Activated CD8-positive, alpha-beta memory T cell treated with anti-CD3 and anti-CD28 coated beads for 1 hour (primary cell): ENCODE data around the gene TMEM143.
"Not testable (repeated sequence)": the region's sequence is repeated elsewhere in the genome, so short reads cannot be mapped to it uniquely, and the experiment has no call there.

Experiments
- DNase-seq, 2 donors: peaks; one replicate each; pipeline ENCODE4 v3.0.0-alpha.2; 2020; ENCODE audit warnings: low read depth in 1 of 2; ENCODE audit errors: extremely low read depth in 1 of 2

TMEM143 gene

GRCh38 chr19:48391100-48392005 lies 27.6 kb upstream of the TMEM143 start, which contains the start of gene KDELR1:
Gene KDELR1 (minus strand): TSS chr19:48391551. CDS start chr19:48391358, 193 bp downstream.
- DNase-seq: peak in 1 of 2 donors; percentile 66

- DNase-seq: peak in 1 of 2 donors; percentile 54
Observed at GRCh38 chr19:48390188-48391099, 26.7 kb upstream of the TMEM143 start.

- no peak for DNase-seq
Observed at GRCh38 chr19:48386981-48387380, 23.2 kb upstream of the TMEM143 start.

GRCh38 chr19:48385461-48386087 lies 21.8 kb upstream of the TMEM143 start:
- no peak for DNase-seq

GRCh38 chr19:48382286-48382685 lies 18.5 kb upstream of the TMEM143 start:
- no peak for DNase-seq

GRCh38 chr19:48381178-48381950 lies 17.6 kb upstream of the TMEM143 start:
- DNase-seq: no peak

GRCh38 chr19:48379058-48379457 lies 15.3 kb upstream of the TMEM143 start:
- DNase-seq: no peak

- DNase-seq: no peak
Observed at GRCh38 chr19:48378194-48378570, 14.4 kb upstream of the TMEM143 start.

- no peak for DNase-seq
Observed at GRCh38 chr19:48373567-48373966, 9.8 kb upstream of the TMEM143 start.

- no peak for DNase-seq
Observed at GRCh38 chr19:48372904-48373303, 9.2 kb upstream of the TMEM143 start.

- not testable (repeated sequence) for DNase-seq
Observed at GRCh38 chr19:48371771-48372170, 8.0 kb upstream of the TMEM143 start.

- no peak for DNase-seq
Observed at GRCh38 chr19:48371367-48371766, 7.6 kb upstream of the TMEM143 start.

GRCh38 chr19:48370955-48371354 lies 7.2 kb upstream of the TMEM143 start:
- DNase-seq: no peak

- DNase-seq: no peak
Observed at GRCh38 chr19:48368936-48369335, 5.2 kb upstream of the TMEM143 start.

- DNase-seq: no peak
Observed at GRCh38 chr19:48367855-48368254, 4.1 kb upstream of the TMEM143 start.

GRCh38 chr19:48365602-48366001 lies 1.9 kb upstream of the TMEM143 start:
- DNase-seq: no peak

GRCh38 chr19:48364598-48365348 lies 1.0 kb upstream of the TMEM143 start:
- no peak for DNase-seq

- peak in 1 of 2 donors; percentile 18 for DNase-seq
Observed at GRCh38 chr19:48363500-48363809, 285 bp downstream of the TMEM143 start.

GRCh38 chr19:48362716-48363499 lies 832 bp downstream of the TMEM143 start:
- peak; percentile 68 to 81 for DNase-seq
